Upper lobe of left lung (tissue), 4 donors: ENCODE data around the gene CFAP221.

Experiments
- POLR2A ChIP-seq, 4 donors: fragments of 450-650 bp; IDR thresholded peaks; one replicate each; pipeline ENCODE4 v1.5.1; 2016 to 2017; ENCODE audit warnings: antibody characterized with exemption in 4 of 4, mild to moderate bottlenecking in 2 of 4
- POLR2AphosphoS5 ChIP-seq, 2 donors: sonication (generic); formaldehyde crosslinking; IDR thresholded peaks; one replicate each; pipeline ENCODE4 v1.5.1; 2017; ENCODE audit warnings: antibody characterized with exemption in 2 of 2
- TF ChIP-seq, protein P1 (sequence below), 6 experiments: fragments of 450-650 bp in 4 of 6; fragments of 200-600 bp in 2 of 6; sonication (generic) in 2 of 6; IDR thresholded peaks; one replicate each; pipeline ENCODE4 v1.5.1; 2016 to 2019; ENCODE audit warnings: antibody characterized with exemption in 6 of 6

- TF ChIP-seq, protein P1, sequence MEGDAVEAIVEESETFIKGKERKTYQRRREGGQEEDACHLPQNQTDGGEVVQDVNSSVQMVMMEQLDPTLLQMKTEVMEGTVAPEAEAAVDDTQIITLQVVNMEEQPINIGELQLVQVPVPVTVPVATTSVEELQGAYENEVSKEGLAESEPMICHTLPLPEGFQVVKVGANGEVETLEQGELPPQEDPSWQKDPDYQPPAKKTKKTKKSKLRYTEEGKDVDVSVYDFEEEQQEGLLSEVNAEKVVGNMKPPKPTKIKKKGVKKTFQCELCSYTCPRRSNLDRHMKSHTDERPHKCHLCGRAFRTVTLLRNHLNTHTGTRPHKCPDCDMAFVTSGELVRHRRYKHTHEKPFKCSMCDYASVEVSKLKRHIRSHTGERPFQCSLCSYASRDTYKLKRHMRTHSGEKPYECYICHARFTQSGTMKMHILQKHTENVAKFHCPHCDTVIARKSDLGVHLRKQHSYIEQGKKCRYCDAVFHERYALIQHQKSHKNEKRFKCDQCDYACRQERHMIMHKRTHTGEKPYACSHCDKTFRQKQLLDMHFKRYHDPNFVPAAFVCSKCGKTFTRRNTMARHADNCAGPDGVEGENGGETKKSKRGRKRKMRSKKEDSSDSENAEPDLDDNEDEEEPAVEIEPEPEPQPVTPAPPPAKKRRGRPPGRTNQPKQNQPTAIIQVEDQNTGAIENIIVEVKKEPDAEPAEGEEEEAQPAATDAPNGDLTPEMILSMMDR (IDR thresholded peaks at IDR 0.05) = no peak
- no peak for TF ChIP-seq POLR2A (IDR thresholded peaks at IDR 0.05)
- no peak for TF ChIP-seq POLR2AphosphoS5 (IDR thresholded peaks at IDR 0.05)
Measured at GRCh38 chr2:119545754-119546446, 1.7 kb downstream of the CFAP221 start.
